Measurements from ENCODE around the gene KLHL33. TPM values are rescaled to one million over a fixed set of nuclear protein-coding genes. Genes with fewer than 3 reads are reported as not detected.

KLHL33 gene
- total and polyA plus RNA-seq, 7 donors, result 0.23 to 1.4 (median 0.41) TPM

DNA sequence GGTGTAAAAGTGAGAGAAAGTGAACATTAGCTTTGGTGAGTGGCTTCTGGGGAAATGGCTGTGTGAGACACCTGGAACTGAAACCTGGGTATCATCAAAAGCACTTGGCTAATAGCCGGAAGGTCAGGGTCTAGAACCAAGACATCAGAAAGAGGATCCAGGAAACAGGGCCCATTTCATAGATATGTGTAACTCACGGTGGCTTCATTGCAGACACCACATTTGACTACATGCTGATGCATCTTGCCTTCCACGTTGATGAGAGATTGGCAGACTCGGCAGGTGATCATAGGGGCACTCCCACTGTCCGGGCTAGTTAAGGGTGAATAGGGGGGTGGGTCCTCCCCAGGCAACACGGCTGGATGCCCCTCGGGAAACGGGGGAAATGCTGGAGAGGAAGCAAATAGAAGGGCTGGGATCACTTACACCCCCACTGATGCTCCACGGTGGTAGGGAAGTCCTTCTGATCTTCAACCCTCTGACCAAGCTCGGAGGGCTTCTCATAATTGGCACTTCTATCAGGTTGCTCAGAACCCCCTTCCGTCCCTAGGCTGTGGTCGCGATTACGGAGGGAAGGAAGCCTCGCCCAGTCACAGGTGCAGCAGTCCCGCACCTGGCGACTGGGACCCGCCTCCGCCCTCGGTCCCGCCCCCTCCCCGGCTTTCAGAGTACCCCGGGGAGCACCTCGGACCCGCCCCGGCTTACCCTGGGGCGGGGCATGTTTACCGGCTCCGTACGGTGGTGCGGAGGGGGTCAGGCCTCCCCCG, 24.7 kb upstream of the KLHL33 start:
- 2 to 3% methylated on average over 32 of the region's 32 CpGs for WGBS, 2 donors
- peak overlapping the region; percentile 91 to 99 (median 96) for H3K4me3 ChIP-seq
- peak; percentile 76 for DNase-seq
- peaks cover 28 to 38% (median 32%) of the 10 kb centered on the region in 4 donors for H3K36me3 ChIP-seq
- TF ChIP-seq, protein P1, sequence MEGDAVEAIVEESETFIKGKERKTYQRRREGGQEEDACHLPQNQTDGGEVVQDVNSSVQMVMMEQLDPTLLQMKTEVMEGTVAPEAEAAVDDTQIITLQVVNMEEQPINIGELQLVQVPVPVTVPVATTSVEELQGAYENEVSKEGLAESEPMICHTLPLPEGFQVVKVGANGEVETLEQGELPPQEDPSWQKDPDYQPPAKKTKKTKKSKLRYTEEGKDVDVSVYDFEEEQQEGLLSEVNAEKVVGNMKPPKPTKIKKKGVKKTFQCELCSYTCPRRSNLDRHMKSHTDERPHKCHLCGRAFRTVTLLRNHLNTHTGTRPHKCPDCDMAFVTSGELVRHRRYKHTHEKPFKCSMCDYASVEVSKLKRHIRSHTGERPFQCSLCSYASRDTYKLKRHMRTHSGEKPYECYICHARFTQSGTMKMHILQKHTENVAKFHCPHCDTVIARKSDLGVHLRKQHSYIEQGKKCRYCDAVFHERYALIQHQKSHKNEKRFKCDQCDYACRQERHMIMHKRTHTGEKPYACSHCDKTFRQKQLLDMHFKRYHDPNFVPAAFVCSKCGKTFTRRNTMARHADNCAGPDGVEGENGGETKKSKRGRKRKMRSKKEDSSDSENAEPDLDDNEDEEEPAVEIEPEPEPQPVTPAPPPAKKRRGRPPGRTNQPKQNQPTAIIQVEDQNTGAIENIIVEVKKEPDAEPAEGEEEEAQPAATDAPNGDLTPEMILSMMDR (IDR thresholded peaks at IDR 0.05), result no peak
- TF ChIP-seq EP300 (IDR thresholded peaks at IDR 0.05) (no peak), POLR2AphosphoS5 (IDR thresholded peaks at IDR 0.05) (no peak), POLR2A (IDR thresholded peaks at IDR 0.05) (no peak)
- H3K4me1 ChIP-seq, result peaks cover 0 to 34% (median 23%) of the 10 kb centered on the region in 4 donors
- no peaks in the 10 kb centered on the region for H3K27me3 ChIP-seq
- intact Hi-C loops (cut with DNase I), result loop anchor here (2.0 kb wide), 1 partner anchor 224 kb away; the partner anchor contains the start of gene RNASE4
- H3K27ac ChIP-seq, result peak overlapping the region; percentile 97 to 99 (median 99)
- no peaks in the 10 kb centered on the region for H3K9me3 ChIP-seq

DNA sequence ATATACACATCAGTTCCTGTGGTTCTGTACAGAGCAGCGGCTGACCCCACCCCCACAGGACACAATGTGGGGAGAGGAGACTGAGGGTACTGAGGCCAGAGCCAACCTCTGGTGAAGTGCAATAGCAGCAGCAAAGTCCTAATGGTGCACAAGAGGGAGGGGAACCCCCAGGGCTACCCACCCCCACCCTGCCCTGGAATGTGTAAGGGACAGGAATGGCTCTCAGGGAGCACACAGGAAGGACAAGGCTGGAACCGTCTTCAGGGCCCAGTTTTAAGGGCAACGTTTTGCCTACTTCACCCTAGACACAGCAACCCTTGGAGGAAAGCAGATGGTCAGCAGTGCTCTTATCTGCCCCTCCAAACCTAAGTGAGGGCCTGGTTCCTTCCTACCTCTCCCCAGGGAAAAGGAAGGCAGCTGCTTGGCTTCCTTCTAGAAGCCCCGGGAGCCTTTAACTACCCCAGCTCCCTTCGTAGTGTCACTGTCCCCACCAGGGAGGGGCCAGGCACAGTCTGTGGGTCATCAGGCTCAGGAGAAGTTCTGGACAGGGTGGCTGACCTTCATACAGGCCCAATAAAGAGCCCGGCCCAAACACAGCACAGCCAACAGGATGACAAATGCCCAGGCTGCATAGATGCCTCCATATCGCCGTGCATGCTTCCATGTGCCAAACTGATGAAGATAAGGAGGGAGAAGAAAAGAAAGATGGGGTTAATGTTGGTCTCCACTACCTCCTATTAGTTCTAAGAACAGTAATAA, 22.2 kb upstream of the KLHL33 start:
- intact Hi-C loops (cut with DNase I), result loop anchor here (5.0 kb wide), 1 partner anchor 131 kb away; no protein-coding TSS in a partner anchor
- Histone ChIP-seq H3K4me1 (peaks cover 0 to 46% (median 35%) of the 10 kb centered on the region in 4 donors), H3K27me3 (no peaks in the 10 kb centered on the region), H3K27ac (peak overlapping the region in 1 of 4 donors; percentile 16), H3K36me3 (peaks cover 28 to 38% (median 32%) of the 10 kb centered on the region in 4 donors), H3K9me3 (no peaks in the 10 kb centered on the region), H3K4me3 (no peak overlapping the region)
- WGBS, 2 donors, result 65 to 70% methylated on average over 8 of the region's 8 CpGs
- DNase-seq, result no peak
- TF ChIP-seq, protein P1 (IDR thresholded peaks at IDR 0.05), result no peak
- TF ChIP-seq POLR2A (IDR thresholded peaks at IDR 0.05), result no peak
- TF ChIP-seq EP300 (IDR thresholded peaks at IDR 0.05), result no peak
- no peak for TF ChIP-seq POLR2AphosphoS5 (IDR thresholded peaks at IDR 0.05)

DNA sequence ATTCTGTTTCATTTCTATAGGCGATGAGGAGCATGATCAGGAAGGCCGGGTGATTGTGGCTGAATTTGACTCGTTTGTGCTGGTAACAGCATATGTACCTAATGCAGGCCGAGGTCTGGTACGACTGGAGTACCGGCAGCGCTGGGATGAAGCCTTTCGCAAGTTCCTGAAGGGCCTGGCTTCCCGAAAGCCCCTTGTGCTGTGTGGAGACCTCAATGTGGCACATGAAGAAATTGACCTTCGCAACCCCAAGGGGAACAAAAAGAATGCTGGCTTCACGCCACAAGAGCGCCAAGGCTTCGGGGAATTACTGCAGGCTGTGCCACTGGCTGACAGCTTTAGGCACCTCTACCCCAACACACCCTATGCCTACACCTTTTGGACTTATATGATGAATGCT, 21.0 kb upstream of the KLHL33 start:
- Histone ChIP-seq H3K4me1 (peaks cover 0 to 50% (median 39%) of the 10 kb centered on the region in 4 donors), H3K4me3 (no peak overlapping the region), H3K36me3 (peaks cover 31 to 43% (median 35%) of the 10 kb centered on the region in 4 donors), H3K27ac (peak overlapping the region in 2 of 4 donors; percentile 92), H3K9me3 (no peaks in the 10 kb centered on the region), H3K27me3 (no peaks in the 10 kb centered on the region)
- DNase-seq, result no peak
- TF ChIP-seq POLR2A (IDR thresholded peaks at IDR 0.05) (no peak), POLR2AphosphoS5 (IDR thresholded peaks at IDR 0.05) (no peak), EP300 (IDR thresholded peaks at IDR 0.05) (no peak)
- TF ChIP-seq, protein P1 (IDR thresholded peaks at IDR 0.05), result no peak
- 82 to 84% methylated on average over 13 of the region's 13 CpGs for WGBS, 2 donors
- intact Hi-C loops (cut with DNase I), result loop anchor here (5.0 kb wide), 1 partner anchor 130 kb away; no protein-coding TSS in a partner anchor

DNA sequence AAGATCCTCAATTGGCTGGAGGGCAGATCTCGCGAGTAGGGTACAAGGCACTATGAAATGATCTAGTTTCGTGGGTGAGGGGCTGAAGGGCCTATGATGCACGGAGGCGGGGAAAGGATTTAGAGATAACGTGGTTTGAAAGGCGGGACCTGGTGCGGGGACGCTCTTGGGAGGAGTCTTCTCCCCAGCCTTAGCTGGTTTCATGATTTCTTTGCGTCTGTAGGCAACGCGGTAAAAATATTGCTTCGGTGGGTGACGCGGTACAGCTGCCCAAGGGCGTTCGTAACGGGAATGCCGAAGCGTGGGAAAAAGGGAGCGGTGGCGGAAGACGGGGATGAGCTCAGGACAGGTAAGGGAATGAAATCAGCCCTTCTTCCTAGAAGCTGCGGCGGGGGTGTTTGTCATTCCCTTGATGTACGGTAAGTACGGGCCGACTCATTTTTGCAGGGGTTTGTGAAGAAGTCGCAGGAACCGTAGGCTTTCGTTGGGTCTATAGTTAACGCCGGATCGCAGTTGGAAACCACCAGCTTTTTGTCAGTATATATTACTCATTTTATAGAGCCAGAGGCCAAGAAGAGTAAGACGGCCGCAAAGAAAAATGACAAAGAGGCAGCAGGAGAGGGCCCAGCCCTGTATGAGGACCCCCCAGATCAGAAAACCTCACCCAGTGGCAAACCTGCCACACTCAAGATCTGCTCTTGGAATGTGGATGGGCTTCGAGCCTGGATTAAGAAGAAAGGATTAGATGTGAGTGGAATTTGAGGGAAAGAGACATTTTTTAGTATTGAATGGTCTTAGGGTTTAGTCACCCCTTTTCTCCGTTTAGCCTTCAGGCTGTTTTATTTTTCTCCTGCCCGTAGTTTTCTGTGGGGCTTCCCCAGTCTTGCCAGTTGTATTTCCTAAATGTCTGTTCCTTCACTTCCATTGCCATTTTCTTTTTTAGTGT, 19.7 kb upstream of the KLHL33 start:
- H3K9me3 ChIP-seq, result no peaks in the 10 kb centered on the region
- DNase-seq, result peak; percentile 74
- intact Hi-C loops (cut with DNase I), result loop anchor here (2.0 to 5.0 kb wide), 3 partner anchors 43 to 128 kb away; partner anchors contain the start of genes PARP2 and TEP1
- peak overlapping the region; percentile 53 to 72 (median 66) for H3K4me3 ChIP-seq
- H3K27me3 ChIP-seq, result no peaks in the 10 kb centered on the region
- no peak for TF ChIP-seq EP300 (IDR thresholded peaks at IDR 0.05)
- TF ChIP-seq POLR2AphosphoS5 (IDR thresholded peaks at IDR 0.05), result no peak
- TF ChIP-seq, protein P1 (IDR thresholded peaks at IDR 0.05), result no peak
- no peak for TF ChIP-seq POLR2A (IDR thresholded peaks at IDR 0.05)
- H3K27ac ChIP-seq, result peak overlapping the region; percentile 90 to 93 (median 92)
- WGBS, 2 donors, result 0 to 1% methylated on average over 39 of the region's 39 CpGs
- peaks cover 34 to 56% (median 43%) of the 10 kb centered on the region in 4 donors for H3K36me3 ChIP-seq
- peaks cover 0 to 48% (median 36%) of the 10 kb centered on the region in 4 donors for H3K4me1 ChIP-seq

Measured in sigmoid colon (tissue), 7 donors.